ENCODE measurements around the gene TLE4.

Gene TLE4

DNA sequence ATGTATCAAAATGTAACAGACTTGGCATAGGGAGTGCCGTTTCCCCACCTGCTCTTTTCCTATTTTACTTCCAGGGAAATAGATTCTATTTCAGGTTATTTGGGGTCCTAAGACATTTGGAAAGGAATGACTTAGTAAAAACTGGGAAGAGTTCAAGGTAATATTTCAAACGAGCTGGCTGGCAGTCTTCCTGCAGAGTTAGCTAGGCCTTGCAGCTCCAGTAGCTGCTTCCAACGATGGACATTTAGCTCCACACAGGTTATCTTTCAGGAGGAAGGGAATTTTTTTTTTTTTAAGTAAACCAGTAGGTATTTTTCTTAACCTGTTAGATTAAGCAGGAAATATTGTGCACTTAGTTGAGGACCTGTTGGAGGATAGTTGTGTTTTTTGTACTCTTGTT, 45.2 kb downstream of the TLE4 start:
- TF ChIP-seq, protein P1, sequence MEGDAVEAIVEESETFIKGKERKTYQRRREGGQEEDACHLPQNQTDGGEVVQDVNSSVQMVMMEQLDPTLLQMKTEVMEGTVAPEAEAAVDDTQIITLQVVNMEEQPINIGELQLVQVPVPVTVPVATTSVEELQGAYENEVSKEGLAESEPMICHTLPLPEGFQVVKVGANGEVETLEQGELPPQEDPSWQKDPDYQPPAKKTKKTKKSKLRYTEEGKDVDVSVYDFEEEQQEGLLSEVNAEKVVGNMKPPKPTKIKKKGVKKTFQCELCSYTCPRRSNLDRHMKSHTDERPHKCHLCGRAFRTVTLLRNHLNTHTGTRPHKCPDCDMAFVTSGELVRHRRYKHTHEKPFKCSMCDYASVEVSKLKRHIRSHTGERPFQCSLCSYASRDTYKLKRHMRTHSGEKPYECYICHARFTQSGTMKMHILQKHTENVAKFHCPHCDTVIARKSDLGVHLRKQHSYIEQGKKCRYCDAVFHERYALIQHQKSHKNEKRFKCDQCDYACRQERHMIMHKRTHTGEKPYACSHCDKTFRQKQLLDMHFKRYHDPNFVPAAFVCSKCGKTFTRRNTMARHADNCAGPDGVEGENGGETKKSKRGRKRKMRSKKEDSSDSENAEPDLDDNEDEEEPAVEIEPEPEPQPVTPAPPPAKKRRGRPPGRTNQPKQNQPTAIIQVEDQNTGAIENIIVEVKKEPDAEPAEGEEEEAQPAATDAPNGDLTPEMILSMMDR (IDR thresholded peaks at IDR 0.05; ENCODE audit: borderline replicate concordance, control extremely low read depth, extremely low read depth, insufficient read depth, missing control alignments): no peak
- no peak for DNase-seq (ENCODE audit: low spot score)

DNA sequence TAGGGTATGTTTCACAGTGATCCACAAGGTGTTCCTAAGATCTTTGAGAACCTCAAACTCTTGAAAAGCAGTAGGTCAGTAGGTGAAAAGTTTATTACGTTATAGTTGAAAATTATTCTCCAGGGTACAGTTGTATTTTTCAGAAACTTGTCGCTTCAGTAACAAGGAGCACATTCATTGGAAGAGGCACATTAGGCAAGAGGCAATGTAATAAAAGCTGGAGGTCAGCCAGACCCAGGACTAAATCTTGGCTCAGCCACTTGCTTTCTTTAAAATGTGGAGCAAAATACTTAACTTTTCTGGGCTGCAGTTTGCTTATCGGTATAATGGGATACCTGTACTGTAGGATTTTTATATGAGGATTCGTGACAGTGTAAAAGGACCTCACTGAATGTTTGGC, 45.6 kb downstream of the TLE4 start:
- TF ChIP-seq, protein P1 (IDR thresholded peaks at IDR 0.05; ENCODE audit: borderline replicate concordance, control extremely low read depth, extremely low read depth, insufficient read depth, missing control alignments): no peak

More for the DNA sequence above, 45.2 kb downstream of the TLE4 start:
- in situ Hi-C loops (cut with MboI; ENCODE audit: low sequenced_read_pairs, unreplicated experiment): no loop called here

DNA sequence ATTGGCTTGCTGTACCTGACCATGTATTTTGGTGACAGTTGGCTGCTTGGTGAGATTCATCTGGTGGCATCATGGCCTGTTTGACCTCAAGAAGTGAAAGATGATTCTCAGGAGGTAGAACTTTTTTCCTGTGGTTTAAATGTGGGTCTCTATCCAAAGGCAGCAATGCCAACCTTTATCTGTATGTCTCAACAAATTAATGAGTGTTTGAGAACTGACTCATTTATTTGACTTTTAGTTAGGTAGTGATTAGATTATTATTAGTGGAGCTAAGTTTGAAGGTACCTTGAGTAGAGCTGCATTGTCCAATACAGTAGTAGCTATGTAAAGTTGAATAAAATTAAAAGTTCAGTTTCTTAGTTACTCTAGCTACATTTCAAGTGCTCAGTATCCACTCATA, 48.2 kb downstream of the TLE4 start:
- no peak for DNase-seq (ENCODE audit: low spot score)
- in situ Hi-C loops (cut with MboI; ENCODE audit: low sequenced_read_pairs, unreplicated experiment): no loop called here
- TF ChIP-seq, protein P1 (IDR thresholded peaks at IDR 0.05; ENCODE audit: borderline replicate concordance, control extremely low read depth, extremely low read depth, insufficient read depth, missing control alignments): no peak

More for the DNA sequence above, 45.6 kb downstream of the TLE4 start:
- in situ Hi-C loops (cut with MboI; ENCODE audit: low sequenced_read_pairs, unreplicated experiment): no loop called here
- DNase-seq (ENCODE audit: low spot score): no peak

DNA sequence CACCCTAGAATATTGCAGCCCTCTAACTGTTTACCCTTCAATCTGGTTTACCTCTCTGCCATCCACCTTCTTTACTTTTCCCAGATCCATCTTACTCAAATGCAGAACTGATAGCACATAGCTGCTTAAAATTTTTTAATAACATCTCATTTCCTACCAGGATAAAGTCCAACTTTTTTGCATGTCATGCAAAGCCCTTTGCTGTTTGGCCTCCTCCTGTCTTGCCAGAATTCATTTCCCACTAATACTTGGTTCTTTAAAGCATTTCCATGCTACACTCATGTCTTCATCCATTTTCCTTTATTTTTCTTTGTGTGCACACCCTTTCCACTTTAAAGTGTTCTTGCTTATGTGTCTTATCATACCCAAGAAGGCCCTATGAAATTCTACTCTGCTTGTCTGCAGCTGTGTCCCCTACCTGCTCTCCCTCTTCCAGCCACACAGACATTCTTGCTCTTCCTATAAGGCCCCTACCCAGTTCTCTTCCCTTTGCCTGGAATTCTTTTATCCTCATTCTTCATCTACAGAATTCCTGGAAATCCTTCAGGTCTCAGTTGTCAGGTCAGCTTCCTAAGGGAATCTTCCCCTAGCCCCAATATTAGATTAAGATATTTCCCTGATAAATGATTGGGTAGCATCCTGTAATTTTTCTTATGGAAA, 50.3 kb downstream of the TLE4 start:
- DNase-seq (ENCODE audit: low spot score): no peak
- in situ Hi-C loops (cut with MboI; ENCODE audit: low sequenced_read_pairs, unreplicated experiment): no loop called here
- TF ChIP-seq, protein P1 (IDR thresholded peaks at IDR 0.05; ENCODE audit: borderline replicate concordance, control extremely low read depth, extremely low read depth, insufficient read depth, missing control alignments): no peak

DNA sequence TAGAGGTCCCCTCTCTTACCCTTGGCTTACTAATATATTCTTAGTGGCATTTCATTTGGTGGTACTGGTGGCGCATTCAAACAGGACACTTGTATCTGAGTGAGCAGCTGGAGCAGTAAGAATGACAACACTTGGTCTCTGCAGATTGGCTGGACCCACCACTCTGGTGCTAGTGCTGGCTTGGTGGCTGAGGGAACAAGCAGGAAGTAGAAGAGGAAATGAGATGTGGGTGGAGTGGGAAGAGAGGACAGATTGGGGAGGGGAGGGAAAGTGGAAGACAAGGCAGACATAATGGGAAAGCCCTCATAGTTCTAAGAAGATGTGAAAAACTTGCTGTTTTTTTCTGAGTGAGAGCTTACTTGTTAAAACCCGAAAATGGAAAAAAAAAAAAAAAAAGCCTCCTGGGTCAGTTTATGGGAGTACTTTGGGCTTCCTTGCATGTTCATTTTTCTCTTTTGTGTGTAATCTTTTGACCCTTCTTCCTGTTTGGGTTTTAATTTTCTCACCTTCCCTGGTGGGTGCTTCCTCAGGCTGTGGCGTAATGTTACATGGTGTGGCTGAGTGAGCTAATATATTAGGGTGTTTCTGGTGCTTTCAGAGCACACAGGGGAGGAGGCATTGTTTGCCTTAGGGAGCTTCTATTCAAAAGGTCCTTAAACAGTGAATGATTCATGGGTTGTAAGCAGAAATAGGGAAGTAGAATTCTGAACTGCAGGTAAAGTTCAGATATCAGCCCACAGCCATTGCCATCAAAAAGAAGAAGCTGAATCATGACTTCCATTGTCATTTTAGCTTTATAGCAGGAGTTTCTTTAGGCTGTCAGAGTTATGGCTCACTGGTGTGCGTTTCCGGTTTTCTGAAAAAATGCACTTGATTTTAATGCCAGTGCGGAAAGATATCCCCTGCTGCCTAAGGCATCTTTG, 52.3 kb downstream of the TLE4 start:
- DNase-seq (ENCODE audit: low spot score): peak; percentile 62
- in situ Hi-C loops (cut with MboI; ENCODE audit: low sequenced_read_pairs, unreplicated experiment): no loop called here
- TF ChIP-seq, protein P1 (IDR thresholded peaks at IDR 0.05; ENCODE audit: borderline replicate concordance, control extremely low read depth, extremely low read depth, insufficient read depth, missing control alignments): no peak

DNA sequence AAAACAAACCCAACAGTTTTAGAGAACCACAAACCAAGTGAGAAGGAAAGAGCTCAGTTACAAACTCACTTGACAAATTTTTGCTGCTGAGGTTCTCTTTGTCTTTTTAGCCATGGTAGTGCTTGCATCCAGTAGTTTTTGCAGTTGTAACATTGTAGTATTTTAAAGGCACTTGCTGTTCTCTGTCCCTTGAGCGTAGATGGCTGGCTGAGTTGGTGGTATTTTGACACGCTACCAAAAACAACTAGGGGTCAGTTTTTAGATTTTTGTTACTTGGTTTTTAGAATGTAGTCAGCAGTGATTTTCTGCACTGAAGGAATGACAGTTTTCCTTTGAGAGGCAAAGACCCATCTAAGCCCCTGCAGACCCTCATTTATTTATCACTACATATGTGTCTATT, 58.0 kb downstream of the TLE4 start:
- in situ Hi-C loops (cut with MboI; ENCODE audit: low sequenced_read_pairs, unreplicated experiment): no loop called here
- no peak for DNase-seq (ENCODE audit: low spot score)
- TF ChIP-seq, protein P1 (IDR thresholded peaks at IDR 0.05; ENCODE audit: borderline replicate concordance, control extremely low read depth, extremely low read depth, insufficient read depth, missing control alignments): no peak

Data from GM13976 (cell line).